Adrenal gland (tissue), 5 donors: Measurements from ENCODE around the gene CDH4.

Experiments used
- CTCF ChIP-seq, 6 experiments: fragments of 450-650 bp in 4 of 6; fragments of 200-600 bp in 2 of 6; sonication (generic) in 1 of 6; IDR thresholded peaks; 1 replicate in 5 of 6; 2 replicates in 1 of 6; pipeline versions ENCODE4 v1.5.1 to v1.8.0; 2016 to 2021; ENCODE audit warnings: antibody characterized with exemption in 6 of 6, mild to moderate bottlenecking in 2 of 6, moderate library complexity in 1 of 6
- POLR2A ChIP-seq, 2 donors: fragments of 450-650 bp; IDR thresholded peaks; one replicate each; pipeline ENCODE4 v1.6.1; 2017; ENCODE audit warnings: antibody characterized with exemption in 2 of 2, mild to moderate bottlenecking in 2 of 2, moderate library complexity in 1 of 2
- donor health status: DM: no; HTN: no; CAD: no.

GRCh38 chr20:61478094-61478493 lies 226.0 kb downstream of the CDH4 start:
- TF ChIP-seq CTCF (IDR thresholded peaks at IDR 0.05) (no peak), POLR2A (IDR thresholded peaks at IDR 0.05) (no peak)
